GM10266 (cell line): ENCODE results near the gene PALLD.

Source experiments
- DNase-seq: peaks from one replicate; pipeline ENCODE4 v3.0.0; 2012; ENCODE audit errors: extremely low spot score
- CTCF ChIP-seq: IDR thresholded peaks from 2 replicates; pipeline ENCODE4 v1.5.1; 2012; ENCODE audit warnings: mild to moderate bottlenecking, low read depth; ENCODE audit not compliant: control insufficient read depth, insufficient read depth; ENCODE audit errors: missing control alignments

The PALLD gene

GRCh38 chr4:168955674-168956073, 458.8 kb downstream of the PALLD start:
- no peak for DNase-seq
- no peak for TF ChIP-seq CTCF

- TF ChIP-seq CTCF = no peak
- DNase-seq = no peak
Measured at GRCh38 chr4:168960716-168961115, 463.9 kb downstream of the PALLD start.

- TF ChIP-seq CTCF = no peak
- no peak for DNase-seq
Measured at GRCh38 chr4:168972596-168972995, 475.7 kb downstream of the PALLD start.
